WTC11 (cell line): Measurements from ENCODE around the gene TRIM58. TPM values are rescaled to one million over a fixed set of nuclear protein-coding genes. Genes with fewer than 3 reads are reported as not detected.

Experiments
- ATAC-seq: fragments of 200-7000 bp; cut with Tn5 transposase; 2 replicates; pipeline ENCODE4 v1.10.0; 2021; ENCODE audit warnings: mild to moderate bottlenecking, moderate library complexity
- CTCF ChIA-PET: fragments of 300-600 bp; sonication (Branson Sonifier 250); formaldehyde crosslinking; loops from one replicate; lab custom pipeline; 2021; ENCODE audit warnings: antibody characterized with exemption; lab: Charles Lee
- POLR2A ChIA-PET: fragments of 350-600 bp; sonication (Branson Sonifier 250); formaldehyde crosslinking; loops from one replicate; lab custom pipeline; 2021; ENCODE audit warnings: antibody characterized with exemption; lab: Charles Lee
- DNase-seq: peaks from one replicate; pipeline ENCODE4 v3.0.0; 2021; ENCODE audit warnings: low spot score
- H3K27ac Mint-ChIP-seq: 2 replicates; pipeline ENCODE4 v1.8.0; 2021; ENCODE audit warnings: mixed read lengths
- H3K27me3 Mint-ChIP-seq: 2 replicates; pipeline ENCODE4 v1.8.0; 2021; ENCODE audit warnings: low read depth, mild to moderate bottlenecking, moderate library complexity, mixed read lengths
- H3K36me3 Mint-ChIP-seq: 2 replicates; pipeline ENCODE4 v1.8.0; 2021; ENCODE audit warnings: mixed read lengths
- H3K4me1 Mint-ChIP-seq: 2 replicates; pipeline ENCODE4 v1.8.0; 2022; ENCODE audit warnings: mixed read lengths
- H3K4me3 Mint-ChIP-seq: 2 replicates; pipeline ENCODE4 v1.8.0; 2021; ENCODE audit warnings: mild to moderate bottlenecking, moderate library complexity, mixed read lengths
- H3K9me3 Mint-ChIP-seq: 2 replicates; pipeline ENCODE4 v1.8.0; 2021; ENCODE audit warnings: mixed read lengths
- CBFB ChIP-seq: sonication (generic); formaldehyde crosslinking; IDR thresholded peaks from 2 replicates; pipeline ENCODE4 v1.8.1; 2022; ENCODE audit warnings: mild to moderate bottlenecking, low read depth, missing genetic modification reagents
- ELF4 ChIP-seq: sonication (generic); formaldehyde crosslinking; IDR thresholded peaks from 2 replicates; pipeline ENCODE4 v1.8.1; 2022; ENCODE audit warnings: low read depth, mild to moderate bottlenecking, moderate library complexity, missing genetic modification reagents
- ESRRA ChIP-seq: sonication (generic); formaldehyde crosslinking; IDR thresholded peaks from 2 replicates; pipeline ENCODE4 v1.8.1; 2022; ENCODE audit warnings: mild to moderate bottlenecking, missing genetic modification reagents, borderline replicate concordance
- JUN ChIP-seq: sonication (generic); formaldehyde crosslinking; IDR thresholded peaks from 2 replicates; pipeline ENCODE4 v1.8.0; 2023; ENCODE audit warnings: mild to moderate bottlenecking, missing genetic modification reagents
- KAT7 ChIP-seq: sonication (generic); formaldehyde crosslinking; IDR thresholded peaks from 2 replicates; pipeline ENCODE4 v1.8.1; 2023; ENCODE audit warnings: missing genetic modification reagents, mild to moderate bottlenecking, borderline replicate concordance
- NFE2L1 ChIP-seq: sonication (generic); formaldehyde crosslinking; IDR thresholded peaks from 2 replicates; pipeline ENCODE4 v1.8.1; 2023; ENCODE audit warnings: missing genetic modification reagents
- NR1H2 ChIP-seq: sonication (generic); formaldehyde crosslinking; IDR thresholded peaks from 2 replicates; pipeline ENCODE4 v1.9.0; 2021; ENCODE audit warnings: mild to moderate bottlenecking, moderate library complexity, missing genetic modification reagents
- OVOL2 ChIP-seq: fragments of 250-450 bp; sonication (Bioruptor Pico); IDR thresholded peaks from 2 replicates; pipeline ENCODE4 v1.9.0; 2021; ENCODE audit warnings: mild to moderate bottlenecking, borderline replicate concordance
- SMAD3 ChIP-seq: sonication (generic); formaldehyde crosslinking; IDR thresholded peaks from 2 replicates; pipeline ENCODE4 v1.8.0; 2022; ENCODE audit warnings: missing genetic modification reagents, mild to moderate bottlenecking, borderline replicate concordance
- ZNF232 ChIP-seq: sonication (generic); formaldehyde crosslinking; IDR thresholded peaks from 2 replicates; pipeline ENCODE4 v1.8.0; 2022; ENCODE audit warnings: mild to moderate bottlenecking, missing genetic modification reagents
- total RNA-seq: library from RNA; stranded (reverse); gene quantifications from 3 replicates; pipeline ENCODE4 v1.2.3, GENCODE V29; 2021
- TF ChIP-seq, protein P1 (sequence below): sonication (generic); formaldehyde crosslinking; IDR thresholded peaks from 2 replicates; pipeline ENCODE4 v1.8.0; 2023; ENCODE audit warnings: missing genetic modification reagents, mild to moderate bottlenecking, borderline replicate concordance
- TF ChIP-seq, protein P2 (sequence below): sonication (generic); formaldehyde crosslinking; IDR thresholded peaks from 2 replicates; pipeline ENCODE4 v1.8.1; 2022; ENCODE audit warnings: low read depth, mild to moderate bottlenecking, moderate library complexity, missing genetic modification reagents, borderline replicate concordance
- TF ChIP-seq, protein P3 (sequence below): fragments of 250-450 bp; sonication (Bioruptor Pico); IDR thresholded peaks from 2 replicates; pipeline ENCODE4 v1.9.0; 2021; ENCODE audit warnings: moderate library complexity, mild to moderate bottlenecking, inconsistent platforms, borderline replicate concordance
- TF ChIP-seq, protein P4 (sequence below): sonication (generic); formaldehyde crosslinking; IDR thresholded peaks from 2 replicates; pipeline ENCODE4 v1.8.1; 2023; ENCODE audit warnings: mild to moderate bottlenecking, missing genetic modification reagents, moderate library complexity
- TF ChIP-seq, protein P5 (sequence below): sonication (generic); formaldehyde crosslinking; IDR thresholded peaks from 2 replicates; pipeline ENCODE4 v1.8.1; 2023; ENCODE audit warnings: mild to moderate bottlenecking, missing genetic modification reagents
- TF ChIP-seq, protein P6 (sequence below): sonication (generic); formaldehyde crosslinking; IDR thresholded peaks from 2 replicates; pipeline ENCODE4 v1.8.0; 2022; ENCODE audit warnings: mild to moderate bottlenecking, missing genetic modification reagents
- TF ChIP-seq, protein P7 (sequence below): fragments of 250-450 bp; sonication (Bioruptor Pico); IDR thresholded peaks from 2 replicates; pipeline ENCODE4 v1.8.0; 2021; ENCODE audit warnings: mild to moderate bottlenecking

TRIM58 gene
- total RNA-seq, 1 experiment from 2014 or later: 1.0 TPM

DNA sequence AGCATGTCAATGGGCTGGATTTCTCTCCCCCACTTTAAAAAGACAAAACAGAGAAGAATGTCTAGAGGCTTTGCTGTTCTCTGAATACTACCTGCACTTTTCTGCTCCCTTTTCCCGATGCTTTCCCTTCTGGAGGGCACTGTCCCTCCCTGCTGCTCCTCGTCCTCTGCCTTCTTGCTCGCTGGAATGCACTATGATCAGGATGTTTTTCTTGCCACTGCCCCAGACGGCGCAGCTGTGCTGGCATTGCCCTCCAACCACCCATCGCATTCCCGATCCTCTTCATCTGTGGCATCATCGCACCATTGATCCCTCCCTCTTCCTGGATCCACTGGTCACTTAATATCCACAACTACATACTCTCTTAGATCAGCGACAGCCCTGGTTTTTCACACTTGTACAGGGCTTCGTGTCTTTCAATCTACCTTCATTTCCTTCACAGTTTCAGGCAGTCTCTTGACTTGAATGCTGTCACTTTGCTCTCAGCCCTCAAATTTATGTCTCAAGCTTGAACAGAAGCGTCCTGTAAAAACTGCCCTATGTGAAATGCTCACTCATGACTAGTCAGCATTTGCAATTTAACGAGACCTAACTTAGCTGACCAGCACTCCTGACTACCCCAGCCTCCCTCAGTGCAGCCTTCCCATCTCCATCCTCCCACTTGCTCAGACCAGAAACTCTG is 11.8 kb upstream of the TRIM58 start (continued):
- TF ChIP-seq, protein P1, sequence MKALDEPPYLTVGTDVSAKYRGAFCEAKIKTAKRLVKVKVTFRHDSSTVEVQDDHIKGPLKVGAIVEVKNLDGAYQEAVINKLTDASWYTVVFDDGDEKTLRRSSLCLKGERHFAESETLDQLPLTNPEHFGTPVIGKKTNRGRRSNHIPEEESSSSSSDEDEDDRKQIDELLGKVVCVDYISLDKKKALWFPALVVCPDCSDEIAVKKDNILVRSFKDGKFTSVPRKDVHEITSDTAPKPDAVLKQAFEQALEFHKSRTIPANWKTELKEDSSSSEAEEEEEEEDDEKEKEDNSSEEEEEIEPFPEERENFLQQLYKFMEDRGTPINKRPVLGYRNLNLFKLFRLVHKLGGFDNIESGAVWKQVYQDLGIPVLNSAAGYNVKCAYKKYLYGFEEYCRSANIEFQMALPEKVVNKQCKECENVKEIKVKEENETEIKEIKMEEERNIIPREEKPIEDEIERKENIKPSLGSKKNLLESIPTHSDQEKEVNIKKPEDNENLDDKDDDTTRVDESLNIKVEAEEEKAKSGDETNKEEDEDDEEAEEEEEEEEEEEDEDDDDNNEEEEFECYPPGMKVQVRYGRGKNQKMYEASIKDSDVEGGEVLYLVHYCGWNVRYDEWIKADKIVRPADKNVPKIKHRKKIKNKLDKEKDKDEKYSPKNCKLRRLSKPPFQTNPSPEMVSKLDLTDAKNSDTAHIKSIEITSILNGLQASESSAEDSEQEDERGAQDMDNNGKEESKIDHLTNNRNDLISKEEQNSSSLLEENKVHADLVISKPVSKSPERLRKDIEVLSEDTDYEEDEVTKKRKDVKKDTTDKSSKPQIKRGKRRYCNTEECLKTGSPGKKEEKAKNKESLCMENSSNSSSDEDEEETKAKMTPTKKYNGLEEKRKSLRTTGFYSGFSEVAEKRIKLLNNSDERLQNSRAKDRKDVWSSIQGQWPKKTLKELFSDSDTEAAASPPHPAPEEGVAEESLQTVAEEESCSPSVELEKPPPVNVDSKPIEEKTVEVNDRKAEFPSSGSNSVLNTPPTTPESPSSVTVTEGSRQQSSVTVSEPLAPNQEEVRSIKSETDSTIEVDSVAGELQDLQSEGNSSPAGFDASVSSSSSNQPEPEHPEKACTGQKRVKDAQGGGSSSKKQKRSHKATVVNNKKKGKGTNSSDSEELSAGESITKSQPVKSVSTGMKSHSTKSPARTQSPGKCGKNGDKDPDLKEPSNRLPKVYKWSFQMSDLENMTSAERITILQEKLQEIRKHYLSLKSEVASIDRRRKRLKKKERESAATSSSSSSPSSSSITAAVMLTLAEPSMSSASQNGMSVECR (CRISPR knock-in tag): no peak
- TF ChIP-seq, protein P2, sequence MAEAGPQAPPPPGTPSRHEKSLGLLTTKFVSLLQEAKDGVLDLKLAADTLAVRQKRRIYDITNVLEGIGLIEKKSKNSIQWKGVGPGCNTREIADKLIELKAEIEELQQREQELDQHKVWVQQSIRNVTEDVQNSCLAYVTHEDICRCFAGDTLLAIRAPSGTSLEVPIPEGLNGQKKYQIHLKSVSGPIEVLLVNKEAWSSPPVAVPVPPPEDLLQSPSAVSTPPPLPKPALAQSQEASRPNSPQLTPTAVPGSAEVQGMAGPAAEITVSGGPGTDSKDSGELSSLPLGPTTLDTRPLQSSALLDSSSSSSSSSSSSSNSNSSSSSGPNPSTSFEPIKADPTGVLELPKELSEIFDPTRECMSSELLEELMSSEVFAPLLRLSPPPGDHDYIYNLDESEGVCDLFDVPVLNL (CRISPR knock-in tag): no peak
- TF ChIP-seq ESRRA (CRISPR knock-in tag) (no peak), OVOL2 (CRISPR knock-in tag) (no peak)
- TF ChIP-seq, protein P3, sequence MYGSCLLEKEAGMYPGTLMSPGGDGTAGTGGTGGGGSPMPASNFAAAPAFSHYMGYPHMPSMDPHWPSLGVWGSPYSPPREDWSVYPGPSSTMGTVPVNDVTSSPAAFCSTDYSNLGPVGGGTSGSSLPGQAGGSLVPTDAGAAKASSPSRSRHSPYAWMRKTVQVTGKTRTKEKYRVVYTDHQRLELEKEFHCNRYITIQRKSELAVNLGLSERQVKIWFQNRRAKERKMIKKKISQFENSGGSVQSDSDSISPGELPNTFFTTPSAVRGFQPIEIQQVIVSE (CRISPR knock-in tag): no peak
- TF ChIP-seq, protein P4, sequence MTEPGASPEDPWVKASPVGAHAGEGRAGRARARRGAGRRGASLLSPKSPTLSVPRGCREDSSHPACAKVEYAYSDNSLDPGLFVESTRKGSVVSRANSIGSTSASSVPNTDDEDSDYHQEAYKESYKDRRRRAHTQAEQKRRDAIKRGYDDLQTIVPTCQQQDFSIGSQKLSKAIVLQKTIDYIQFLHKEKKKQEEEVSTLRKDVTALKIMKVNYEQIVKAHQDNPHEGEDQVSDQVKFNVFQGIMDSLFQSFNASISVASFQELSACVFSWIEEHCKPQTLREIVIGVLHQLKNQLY (CRISPR knock-in tag): no peak
- TF ChIP-seq, all 79 proteins: peak for 0

DNA sequence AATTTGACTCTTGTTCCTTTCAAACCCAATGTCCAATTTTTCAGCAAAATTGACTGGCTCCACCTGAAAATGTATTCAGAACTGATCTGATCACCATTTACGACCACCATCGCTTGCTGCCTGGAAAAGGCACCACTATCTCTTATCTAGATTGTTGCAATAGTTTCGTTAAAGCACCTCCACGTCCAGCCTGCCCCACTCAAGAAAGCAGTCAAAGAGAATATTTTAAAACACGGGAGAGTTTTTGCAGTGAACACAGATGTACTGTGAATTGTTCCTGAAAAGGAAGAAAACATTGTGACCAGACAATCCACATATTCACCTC is 11.3 kb upstream of the TRIM58 start:
- no peak for ATAC-seq
- TF ChIP-seq ELF4 (CRISPR knock-in tag): no peak
- TF ChIP-seq, all 79 proteins: peak for 0
- H3K27me3 Mint-ChIP-seq: no peaks in the 10 kb centered on the region; the same call in 1 of the 2 replicates
- H3K9me3 Mint-ChIP-seq: peaks cover 31% of the 10 kb centered on the region
- 0 out of 2 replicates have a peak, but pooled peaks cover 3% of the 10 kb centered on the region for H3K4me1 Mint-ChIP-seq
- H3K36me3 Mint-ChIP-seq: peaks cover 7% of the 10 kb centered on the region
- H3K27ac Mint-ChIP-seq: no peak overlapping the region
- ChIA-PET CTCF (no interaction called here), POLR2A (no interaction called here)
- no peak for DNase-seq
- no peak overlapping the region for H3K4me3 Mint-ChIP-seq

DNA sequence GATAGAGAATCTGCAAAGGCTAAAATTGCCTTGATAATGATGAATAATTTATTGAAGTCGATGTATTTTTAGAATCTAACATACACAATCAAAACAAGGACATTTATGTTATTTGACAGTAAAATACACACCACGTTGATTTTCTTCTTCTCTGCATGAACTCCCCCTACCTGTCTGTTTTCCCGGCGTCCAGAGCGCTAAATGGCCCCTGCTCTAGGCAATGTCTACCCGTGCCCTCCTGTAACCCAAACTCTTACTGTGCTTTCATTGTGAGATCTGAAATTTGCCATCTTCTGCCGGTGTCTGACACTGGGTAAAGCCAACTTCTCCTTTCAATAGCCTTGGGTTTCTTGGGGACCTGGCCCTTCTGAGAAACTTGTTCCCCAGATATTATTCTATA is 8.6 kb upstream of the TRIM58 start:
- DNase-seq (no peak), ATAC-seq (no peak)
- no peak overlapping the region for H3K4me3 Mint-ChIP-seq
- no peaks in the 10 kb centered on the region; the same call in 1 of the 2 replicates for H3K27me3 Mint-ChIP-seq
- peaks cover 31% of the 10 kb centered on the region for H3K9me3 Mint-ChIP-seq
- POLR2A ChIA-PET: no interaction called here
- CTCF ChIA-PET: no interaction called here
- no peak overlapping the region for H3K27ac Mint-ChIP-seq
- H3K36me3 Mint-ChIP-seq: peaks cover 10% of the 10 kb centered on the region; the same call in 1 of the 2 replicates
- H3K4me1 Mint-ChIP-seq: 0 out of 2 replicates have a peak, but pooled peaks cover 3% of the 10 kb centered on the region
- TF ChIP-seq, protein P5, sequence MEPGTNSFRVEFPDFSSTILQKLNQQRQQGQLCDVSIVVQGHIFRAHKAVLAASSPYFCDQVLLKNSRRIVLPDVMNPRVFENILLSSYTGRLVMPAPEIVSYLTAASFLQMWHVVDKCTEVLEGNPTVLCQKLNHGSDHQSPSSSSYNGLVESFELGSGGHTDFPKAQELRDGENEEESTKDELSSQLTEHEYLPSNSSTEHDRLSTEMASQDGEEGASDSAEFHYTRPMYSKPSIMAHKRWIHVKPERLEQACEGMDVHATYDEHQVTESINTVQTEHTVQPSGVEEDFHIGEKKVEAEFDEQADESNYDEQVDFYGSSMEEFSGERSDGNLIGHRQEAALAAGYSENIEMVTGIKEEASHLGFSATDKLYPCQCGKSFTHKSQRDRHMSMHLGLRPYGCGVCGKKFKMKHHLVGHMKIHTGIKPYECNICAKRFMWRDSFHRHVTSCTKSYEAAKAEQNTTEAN (CRISPR knock-in tag): no peak
- TF ChIP-seq, protein P2 (CRISPR knock-in tag): no peak
- TF ChIP-seq NFE2L1 (no peak), JUN (CRISPR knock-in tag) (no peak), ZNF232 (CRISPR knock-in tag) (no peak), NR1H2 (CRISPR knock-in tag) (no peak), CBFB (CRISPR knock-in tag) (no peak), KAT7 (CRISPR knock-in tag) (no peak), SMAD3 (no peak)
- TF ChIP-seq, protein P6, sequence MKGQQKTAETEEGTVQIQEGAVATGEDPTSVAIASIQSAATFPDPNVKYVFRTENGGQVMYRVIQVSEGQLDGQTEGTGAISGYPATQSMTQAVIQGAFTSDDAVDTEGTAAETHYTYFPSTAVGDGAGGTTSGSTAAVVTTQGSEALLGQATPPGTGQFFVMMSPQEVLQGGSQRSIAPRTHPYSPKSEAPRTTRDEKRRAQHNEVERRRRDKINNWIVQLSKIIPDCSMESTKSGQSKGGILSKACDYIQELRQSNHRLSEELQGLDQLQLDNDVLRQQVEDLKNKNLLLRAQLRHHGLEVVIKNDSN: no peak
- TF ChIP-seq, protein P7, sequence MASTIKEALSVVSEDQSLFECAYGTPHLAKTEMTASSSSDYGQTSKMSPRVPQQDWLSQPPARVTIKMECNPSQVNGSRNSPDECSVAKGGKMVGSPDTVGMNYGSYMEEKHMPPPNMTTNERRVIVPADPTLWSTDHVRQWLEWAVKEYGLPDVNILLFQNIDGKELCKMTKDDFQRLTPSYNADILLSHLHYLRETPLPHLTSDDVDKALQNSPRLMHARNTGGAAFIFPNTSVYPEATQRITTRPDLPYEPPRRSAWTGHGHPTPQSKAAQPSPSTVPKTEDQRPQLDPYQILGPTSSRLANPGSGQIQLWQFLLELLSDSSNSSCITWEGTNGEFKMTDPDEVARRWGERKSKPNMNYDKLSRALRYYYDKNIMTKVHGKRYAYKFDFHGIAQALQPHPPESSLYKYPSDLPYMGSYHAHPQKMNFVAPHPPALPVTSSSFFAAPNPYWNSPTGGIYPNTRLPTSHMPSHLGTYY: no peak
